H1 (cell line): ENCODE measurements around the gene GRK3.
"Not testable (repeated sequence)": the region's sequence is repeated elsewhere in the genome, so short reads cannot be mapped to it uniquely, and the experiment has no call there.

Source experiments
- CREB1 ChIP-seq: IDR thresholded peaks from 2 replicates; pipeline ENCODE4 v1.6.1; 2012; ENCODE audit warnings: inconsistent platforms
- POLR2A ChIP-seq, 2 experiments: IDR thresholded peaks; 1 replicate in 1 of 2; 2 replicates in 1 of 2; pipeline ENCODE4 v1.6.1; 2011; ENCODE audit warnings: low read depth in 2 of 2, low read length in 2 of 2, mild to moderate bottlenecking in 2 of 2; ENCODE audit errors: control extremely low read depth in 1 of 2
- TEAD4 ChIP-seq: IDR thresholded peaks from 2 replicates; pipeline ENCODE4 v1.6.1; 2012; ENCODE audit warnings: low read depth, low read length, inconsistent platforms, mixed read lengths
- TF ChIP-seq, protein P1 (sequence below), 3 experiments: IDR thresholded peaks; 1 replicate in 2 of 3; 2 replicates in 1 of 3; pipeline versions ENCODE4 v1.5.1 to v1.6.1; 2011; ENCODE audit warnings: low read length in 3 of 3, mild to moderate bottlenecking in 3 of 3, inconsistent platforms in 2 of 3, low read depth in 1 of 3, moderate library complexity in 1 of 3; ENCODE audit not compliant: insufficient read depth in 1 of 3; ENCODE audit errors: control extremely low read depth in 1 of 3

DNA sequence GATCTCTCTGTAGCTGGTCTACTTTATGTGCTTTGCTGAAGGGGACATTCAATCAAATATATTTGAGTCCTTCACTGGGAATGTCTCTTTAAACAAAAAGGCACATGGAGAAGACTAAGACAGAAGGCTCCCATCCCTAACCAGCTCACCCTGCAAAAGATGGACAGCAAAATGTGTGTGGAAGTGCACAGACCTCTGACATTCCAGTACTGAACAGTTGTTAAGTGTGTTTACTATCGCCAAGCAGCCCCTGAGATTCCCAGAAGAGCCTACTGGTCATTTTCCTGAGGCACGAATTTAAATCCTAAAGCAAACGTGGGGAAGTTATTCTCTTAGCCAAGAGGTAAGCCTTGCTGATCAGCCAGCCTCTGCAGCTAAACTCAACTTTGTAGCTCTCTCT lies 50.3 kb downstream of the GRK3 start:
- not testable (repeated sequence) for TF ChIP-seq POLR2A (IDR thresholded peaks at IDR 0.05; ENCODE audit: control extremely low read depth in 1 of 2, low read depth in 2 of 2, low read length in 2 of 2); TEAD4; CREB1
- TF ChIP-seq, protein P1, sequence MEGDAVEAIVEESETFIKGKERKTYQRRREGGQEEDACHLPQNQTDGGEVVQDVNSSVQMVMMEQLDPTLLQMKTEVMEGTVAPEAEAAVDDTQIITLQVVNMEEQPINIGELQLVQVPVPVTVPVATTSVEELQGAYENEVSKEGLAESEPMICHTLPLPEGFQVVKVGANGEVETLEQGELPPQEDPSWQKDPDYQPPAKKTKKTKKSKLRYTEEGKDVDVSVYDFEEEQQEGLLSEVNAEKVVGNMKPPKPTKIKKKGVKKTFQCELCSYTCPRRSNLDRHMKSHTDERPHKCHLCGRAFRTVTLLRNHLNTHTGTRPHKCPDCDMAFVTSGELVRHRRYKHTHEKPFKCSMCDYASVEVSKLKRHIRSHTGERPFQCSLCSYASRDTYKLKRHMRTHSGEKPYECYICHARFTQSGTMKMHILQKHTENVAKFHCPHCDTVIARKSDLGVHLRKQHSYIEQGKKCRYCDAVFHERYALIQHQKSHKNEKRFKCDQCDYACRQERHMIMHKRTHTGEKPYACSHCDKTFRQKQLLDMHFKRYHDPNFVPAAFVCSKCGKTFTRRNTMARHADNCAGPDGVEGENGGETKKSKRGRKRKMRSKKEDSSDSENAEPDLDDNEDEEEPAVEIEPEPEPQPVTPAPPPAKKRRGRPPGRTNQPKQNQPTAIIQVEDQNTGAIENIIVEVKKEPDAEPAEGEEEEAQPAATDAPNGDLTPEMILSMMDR (IDR thresholded peaks at IDR 0.05; ENCODE audit: control extremely low read depth in 1 of 3, insufficient read depth in 1 of 3, low read depth in 1 of 3, low read length in 3 of 3), result not testable (repeated sequence)
